Pancreas (tissue), 10 donors: ENCODE measurements around the gene NAA20. TPM values are rescaled to one million over a fixed set of nuclear protein-coding genes. Genes with fewer than 3 reads are reported as not detected.

Source experiments
- ATAC-seq, 4 donors: fragments of 200-7000 bp; cut with Tn5 transposase; one replicate each; pipeline versions ENCODE4 v1.8.0 to v1.9.1; 2020; ENCODE audit warnings: mild to moderate bottlenecking in 4 of 4, moderate library complexity in 4 of 4
- DNase-seq, 6 donors: peaks; one replicate each; pipeline ENCODE4 v3.0.0-alpha.2; 2020
- FAIRE-seq: peaks from 2 replicates; lab custom pipeline; 2012; peaks lifted over from hg19 to GRCh38; lab: Jason Lieb, UNC
- H3K27ac ChIP-seq, 4 donors: fragments of 200-600 bp; sonication (generic); 1 replicate in 3 of 4; 2 replicates in 1 of 4; pipeline versions ENCODE4 v1.5.0 to v1.8.0; 2020
- H3K27me3 ChIP-seq, 4 donors: fragments of 200-600 bp; one replicate each; pipeline ENCODE4 v1.8.0; 2021
- H3K36me3 ChIP-seq, 3 donors: fragments of 200-600 bp; sonication (generic) in 1 of 3; one replicate each; pipeline versions ENCODE4 v1.5.0 to v1.8.0; 2020 to 2021
- H3K4me1 ChIP-seq, 3 donors: fragments of 200-600 bp; one replicate each; pipeline ENCODE4 v1.8.0; 2021
- H3K4me3 ChIP-seq, 4 donors: fragments of 200-600 bp; sonication (generic) in 2 of 4; one replicate each; pipeline versions ENCODE4 v1.5.0 to v1.8.0; 2020 to 2021
- H3K9me3 ChIP-seq, 4 donors: fragments of 200-600 bp; one replicate each; pipeline ENCODE4 v1.8.0; 2021
- WGBS, 2 donors: extraction: QIAGEN DNeasy Blood & Tissue Kit; methylation state at CpG; one replicate each; pipeline ENCODE4 v1.1.7; 2013; 5-methylcytosine and 5-hydroxymethylcytosine counted together
- intact Hi-C, 3 donors: fragments of 100-400 bp; cut with DNase I; formaldehyde crosslinking; loops; one replicate each; pipeline versions ENCODE4 v1.11.1 to v1.14.2; 2022
- polyA plus RNA-seq, 2 donors: library from polyadenylated mRNA; stranded (reverse); fragments of 200-250 nt; gene quantifications; one replicate each; pipeline ENCODE4 v1.2.3, GENCODE V29; 2013
- total RNA-seq, 6 donors: library from RNA; stranded (reverse); fragmentation: NEBNext Ultra II Directional in 4 of 6; extraction: Animal tissue kit (Norgen Biotek cat#: 25700) in 4 of 6; gene quantifications; one replicate each; pipeline versions ENCODE4 v1.2.1 to v1.2.4, GENCODE V29; 2021 to 2023
- TF ChIP-seq, protein P1 (sequence below), 4 donors: fragments of 200-600 bp; sonication (generic) in 3 of 4; IDR thresholded peaks; one replicate each; pipeline versions ENCODE4 v1.5.0 to v1.8.0; 2021; ENCODE audit warnings: antibody characterized with exemption in 4 of 4
- donor health status: healthy with polysubstance abuse.
- donor health status: DM: no; HTN: no; CAD: no; lungs with moderate emphysema.
- donor health status: DM: no; HTN: no; CAD: no.
- donor health status: control.
- donor health status: control.
- donor health status: Bipolar disorder and iron deficiency.
- donor health status: DM: yes; HTN: yes; CAD: no.
- donor health status: DM: no; HTN: no; CAD: no.
- donor health status: DM: no; HTN: no; CAD: no.
- donor health status: DM: yes; HTN: yes; CAD: no.

The NAA20 gene
- total and polyA plus RNA-seq, 8 donors = 28.0 to 124 (median 36.0) TPM

- Histone ChIP-seq H3K36me3 (no peaks in the 10 kb centered on the region), H3K9me3 (no peaks in the 10 kb centered on the region), H3K27me3 (no peaks in the 10 kb centered on the region), H3K4me1 (peaks cover 6 to 44% (median 25%) of the 10 kb centered on the region in 3 donors), H3K4me3 (no peak overlapping the region), H3K27ac (peak overlapping the region in 1 of 4 donors; percentile 25)
- FAIRE-seq (no peak), ATAC-seq (peak in 2 of 4 donors; percentile 9 to 26), DNase-seq (no peak)
- 36 to 45% methylated on average over 6 of the region's 6 CpGs for WGBS, 2 donors
- intact Hi-C loops = no loop called here
- TF ChIP-seq, protein P1, sequence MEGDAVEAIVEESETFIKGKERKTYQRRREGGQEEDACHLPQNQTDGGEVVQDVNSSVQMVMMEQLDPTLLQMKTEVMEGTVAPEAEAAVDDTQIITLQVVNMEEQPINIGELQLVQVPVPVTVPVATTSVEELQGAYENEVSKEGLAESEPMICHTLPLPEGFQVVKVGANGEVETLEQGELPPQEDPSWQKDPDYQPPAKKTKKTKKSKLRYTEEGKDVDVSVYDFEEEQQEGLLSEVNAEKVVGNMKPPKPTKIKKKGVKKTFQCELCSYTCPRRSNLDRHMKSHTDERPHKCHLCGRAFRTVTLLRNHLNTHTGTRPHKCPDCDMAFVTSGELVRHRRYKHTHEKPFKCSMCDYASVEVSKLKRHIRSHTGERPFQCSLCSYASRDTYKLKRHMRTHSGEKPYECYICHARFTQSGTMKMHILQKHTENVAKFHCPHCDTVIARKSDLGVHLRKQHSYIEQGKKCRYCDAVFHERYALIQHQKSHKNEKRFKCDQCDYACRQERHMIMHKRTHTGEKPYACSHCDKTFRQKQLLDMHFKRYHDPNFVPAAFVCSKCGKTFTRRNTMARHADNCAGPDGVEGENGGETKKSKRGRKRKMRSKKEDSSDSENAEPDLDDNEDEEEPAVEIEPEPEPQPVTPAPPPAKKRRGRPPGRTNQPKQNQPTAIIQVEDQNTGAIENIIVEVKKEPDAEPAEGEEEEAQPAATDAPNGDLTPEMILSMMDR (IDR thresholded peaks at IDR 0.05) = no peak
These were observed 30.7 kb upstream of the NAA20 start for GRCh38 chr20:19986419-19986818.

DNA sequence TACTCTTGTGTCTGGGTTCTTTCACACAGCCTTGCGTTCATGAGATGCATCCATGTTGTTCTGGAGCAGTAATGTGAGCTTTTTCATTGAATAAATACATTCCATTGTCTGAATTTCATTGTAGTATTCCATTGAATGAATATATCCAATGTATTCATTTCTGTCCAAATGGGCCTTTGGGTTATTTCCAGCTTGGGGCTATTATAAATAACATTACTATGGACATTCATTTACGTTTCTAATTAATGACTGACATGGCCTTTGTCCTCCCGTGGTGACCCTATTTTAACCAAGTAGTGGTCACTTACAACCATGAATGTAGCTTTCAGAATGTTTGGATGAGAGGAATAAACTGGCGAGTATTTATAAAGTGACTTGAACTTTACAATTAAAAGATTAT is 30.1 kb upstream of the NAA20 start:
- ATAC-seq (no peak), FAIRE-seq (no peak), DNase-seq (no peak)
- H3K27me3 ChIP-seq = no peaks in the 10 kb centered on the region
- H3K4me1 ChIP-seq = peaks cover 13 to 46% (median 31%) of the 10 kb centered on the region in 3 donors
- H3K9me3 ChIP-seq = no peaks in the 10 kb centered on the region
- H3K4me3 ChIP-seq = no peak overlapping the region
- TF ChIP-seq, protein P1 (IDR thresholded peaks at IDR 0.05) = no peak
- intact Hi-C loops = no loop called here
- H3K36me3 ChIP-seq = no peaks in the 10 kb centered on the region
- no peak overlapping the region for H3K27ac ChIP-seq
- WGBS, 2 donors = 61 to 73% methylated on average over 4 of the region's 4 CpGs

DNA sequence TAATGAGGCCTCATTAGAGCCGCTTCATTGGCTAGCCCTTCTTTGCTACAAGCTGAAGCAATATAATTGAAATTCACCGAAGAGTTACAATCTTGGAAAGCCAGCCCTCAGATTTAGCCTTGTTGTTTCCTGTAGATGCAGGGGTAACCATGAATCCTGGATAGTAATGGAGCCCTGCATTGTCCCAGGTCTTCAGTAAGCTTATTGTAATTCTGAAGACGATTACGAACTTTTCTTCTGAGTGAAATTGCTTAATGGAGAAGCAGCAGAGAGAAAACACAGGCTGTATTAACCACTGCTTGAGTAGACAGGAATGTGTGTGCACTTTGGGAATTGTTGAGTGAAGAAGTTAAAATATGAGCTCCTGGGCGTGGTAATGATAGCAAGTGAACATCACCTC is 26.3 kb upstream of the NAA20 start:
- intact Hi-C loops = loop anchor here (5.0 to 10.0 kb wide), 4 partner anchors 86 to 296 kb away; no protein-coding TSS in a partner anchor
- Histone ChIP-seq H3K9me3 (no peaks in the 10 kb centered on the region), H3K4me1 (peaks cover 26 to 52% (median 46%) of the 10 kb centered on the region in 3 donors), H3K36me3 (no peaks in the 10 kb centered on the region), H3K27me3 (no peaks in the 10 kb centered on the region), H3K4me3 (no peak overlapping the region), H3K27ac (no peak overlapping the region)
- ATAC-seq (no peak), DNase-seq (no peak), FAIRE-seq (no peak)
- 88 to 90% methylated on average over 5 of the region's 5 CpGs for WGBS, 2 donors
- TF ChIP-seq, protein P1 (IDR thresholded peaks at IDR 0.05) = no peak

- Histone ChIP-seq H3K27me3 (no peaks in the 10 kb centered on the region), H3K36me3 (no peaks in the 10 kb centered on the region), H3K27ac (peak overlapping the region in 1 of 4 donors; percentile 28), H3K4me1 (peaks cover 26 to 49% (median 46%) of the 10 kb centered on the region in 3 donors), H3K4me3 (no peak overlapping the region), H3K9me3 (no peaks in the 10 kb centered on the region)
- TF ChIP-seq, protein P1 (IDR thresholded peaks at IDR 0.05) = no peak
- intact Hi-C loops = loop anchor here (5.0 to 10.0 kb wide), 4 partner anchors 87 to 297 kb away; no protein-coding TSS in a partner anchor
- ATAC-seq (no peak), DNase-seq (no peak), FAIRE-seq (no peak)
- 4 to 7% methylated on average over 1 of the region's 1 CpG for WGBS, 2 donors
These were observed 25.9 kb upstream of the NAA20 start for GRCh38 chr20:19991308-19991707.

- no peak for FAIRE-seq
- WGBS, 2 donors = 54 to 55% methylated on average over 2 of the region's 2 CpGs
- DNase-seq = no peak
- intact Hi-C loops = loop anchor here (5.0 to 10.0 kb wide), 4 partner anchors 87 to 297 kb away; no protein-coding TSS in a partner anchor
- peaks cover 26 to 44% (median 40%) of the 10 kb centered on the region in 3 donors for H3K4me1 ChIP-seq
- peak overlapping the region in 2 of 4 donors; percentile 2 to 28 for H3K27ac ChIP-seq
- TF ChIP-seq, protein P1 (IDR thresholded peaks at IDR 0.05) = no peak
- no peaks in the 10 kb centered on the region for H3K9me3 ChIP-seq
- peaks cover 0 to 2% (median 0%) of the 10 kb centered on the region in 3 donors for H3K36me3 ChIP-seq
- H3K27me3 ChIP-seq = no peaks in the 10 kb centered on the region
- H3K4me3 ChIP-seq = no peak overlapping the region
- no peak for ATAC-seq
These were observed 25.3 kb upstream of the NAA20 start for GRCh38 chr20:19991854-19992253.
